NCI-H187 treated with DMSO at 0.1 percent for 48 hours (cell line): Measurements from ENCODE around the gene GRIA1.

Experiments used
- DNase-seq: peaks from one replicate; lab custom pipeline; 2025; lab: John Stamatoyannopoulos, UW

The GRIA1 gene

GRCh38 chr5:153780876-153781705, 290.6 kb downstream of the GRIA1 start:
- DNase-seq: no peak

GRCh38 chr5:153782589-153783361, 292.3 kb downstream of the GRIA1 start:
- no peak for DNase-seq

GRCh38 chr5:153783362-153783658, 292.8 kb downstream of the GRIA1 start:
- no peak for DNase-seq

GRCh38 chr5:153784277-153784676, 293.8 kb downstream of the GRIA1 start:
- no peak for DNase-seq

- no peak for DNase-seq
Observed at GRCh38 chr5:153791339-153791738, 300.9 kb downstream of the GRIA1 start.

GRCh38 chr5:153792305-153792704, 301.8 kb downstream of the GRIA1 start:
- DNase-seq: no peak

- DNase-seq: no peak
Observed at GRCh38 chr5:153793699-153794098, 303.2 kb downstream of the GRIA1 start.

GRCh38 chr5:153794327-153794726, 303.9 kb downstream of the GRIA1 start:
- DNase-seq: no peak

GRCh38 chr5:153796527-153796926, 306.1 kb downstream of the GRIA1 start:
- DNase-seq: no peak

- DNase-seq: no peak
Observed at GRCh38 chr5:153797484-153797883, 307.0 kb downstream of the GRIA1 start.

- no peak for DNase-seq
Observed at GRCh38 chr5:153798830-153799229, 308.4 kb downstream of the GRIA1 start.

- no peak for DNase-seq
Observed at GRCh38 chr5:153799466-153799865, 309.0 kb downstream of the GRIA1 start.

GRCh38 chr5:153802050-153802821, 311.8 kb downstream of the GRIA1 start:
- DNase-seq: no peak

- no peak for DNase-seq
Observed at GRCh38 chr5:153807801-153808200, 317.3 kb downstream of the GRIA1 start.

GRCh38 chr5:153809166-153809565, 318.7 kb downstream of the GRIA1 start:
- no peak for DNase-seq

- no peak for DNase-seq
Observed at GRCh38 chr5:153813901-153814300, 323.4 kb downstream of the GRIA1 start.

GRCh38 chr5:153816870-153817269, 326.4 kb downstream of the GRIA1 start:
- no peak for DNase-seq

GRCh38 chr5:153818626-153819025, 328.2 kb downstream of the GRIA1 start:
- DNase-seq: no peak

GRCh38 chr5:153823036-153823435, 332.6 kb downstream of the GRIA1 start:
- no peak for DNase-seq

GRCh38 chr5:153824909-153825308, 334.4 kb downstream of the GRIA1 start:
- no peak for DNase-seq

- DNase-seq: no peak
Observed at GRCh38 chr5:153827397-153827796, 336.9 kb downstream of the GRIA1 start.

- no peak for DNase-seq
Observed at GRCh38 chr5:153829510-153830065, 339.1 kb downstream of the GRIA1 start.
